ENCODE data around the gene TRIM54. TPM values are rescaled to one million over a fixed set of nuclear protein-coding genes. Genes with fewer than 3 reads are reported as not detected.

Gene TRIM54
- total RNA-seq, 1 experiment from 2014 or later, result 2.8 TPM

DNA sequence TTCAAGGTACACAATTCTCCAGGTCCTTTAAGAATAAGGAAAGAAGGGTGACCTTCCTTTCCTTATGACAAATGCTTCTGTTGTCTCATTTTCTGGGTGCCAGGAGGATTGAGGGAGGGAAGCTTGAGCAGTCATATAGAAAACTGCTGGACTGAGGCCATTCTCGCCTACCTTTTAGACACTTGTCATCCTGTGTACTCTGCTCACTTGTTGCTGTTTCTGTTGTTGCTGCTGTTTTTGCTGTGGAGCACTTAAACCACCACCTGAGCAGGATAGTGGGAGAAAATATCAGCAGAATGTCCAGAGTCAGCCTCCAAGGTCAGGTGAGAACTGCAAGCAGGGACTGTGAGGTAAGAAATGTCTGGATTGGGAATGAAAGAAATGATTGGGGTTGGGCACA is 4.2 kb upstream of the TRIM54 start:
- ChIA-PET CTCF (interaction anchor here (0.6 kb wide), 1 partner anchor 316 kb away, joined by 3 read pairs; no protein-coding TSS in a partner anchor), POLR2A (ENCODE audit: low non-redundant PET) (no interaction called here)
- Histone ChIP-seq H3K36me3 (ENCODE audit: insufficient read depth, low read length, poor library complexity, severe bottlenecking) (no peaks in the 10 kb centered on the region), H3K27ac (ENCODE audit: low read depth, low read length, poor library complexity, severe bottlenecking) (no peak overlapping the region), H3K4me3 (ENCODE audit: low read depth, low read length, poor library complexity, severe bottlenecking) (no peak overlapping the region), H3K9me3 (ENCODE audit: low read depth, low read length, poor library complexity, severe bottlenecking) (no peaks in the 10 kb centered on the region), H3K27me3 (replicated peaks; ENCODE audit: insufficient read depth, low read depth, low read length, poor library complexity) (no peaks in the 10 kb centered on the region), H3K4me1 (ENCODE audit: insufficient read depth, low read length, poor library complexity, severe bottlenecking) (peaks cover 16% of the 10 kb centered on the region)
- TF ChIP-seq, protein P1, sequence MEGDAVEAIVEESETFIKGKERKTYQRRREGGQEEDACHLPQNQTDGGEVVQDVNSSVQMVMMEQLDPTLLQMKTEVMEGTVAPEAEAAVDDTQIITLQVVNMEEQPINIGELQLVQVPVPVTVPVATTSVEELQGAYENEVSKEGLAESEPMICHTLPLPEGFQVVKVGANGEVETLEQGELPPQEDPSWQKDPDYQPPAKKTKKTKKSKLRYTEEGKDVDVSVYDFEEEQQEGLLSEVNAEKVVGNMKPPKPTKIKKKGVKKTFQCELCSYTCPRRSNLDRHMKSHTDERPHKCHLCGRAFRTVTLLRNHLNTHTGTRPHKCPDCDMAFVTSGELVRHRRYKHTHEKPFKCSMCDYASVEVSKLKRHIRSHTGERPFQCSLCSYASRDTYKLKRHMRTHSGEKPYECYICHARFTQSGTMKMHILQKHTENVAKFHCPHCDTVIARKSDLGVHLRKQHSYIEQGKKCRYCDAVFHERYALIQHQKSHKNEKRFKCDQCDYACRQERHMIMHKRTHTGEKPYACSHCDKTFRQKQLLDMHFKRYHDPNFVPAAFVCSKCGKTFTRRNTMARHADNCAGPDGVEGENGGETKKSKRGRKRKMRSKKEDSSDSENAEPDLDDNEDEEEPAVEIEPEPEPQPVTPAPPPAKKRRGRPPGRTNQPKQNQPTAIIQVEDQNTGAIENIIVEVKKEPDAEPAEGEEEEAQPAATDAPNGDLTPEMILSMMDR (conservative IDR thresholded peaks at IDR 0.05; ENCODE audit: low read depth, low read length), result no peak
- no peak for TF ChIP-seq EZH2 (IDR thresholded peaks at IDR 0.05; ENCODE audit: borderline replicate concordance, low read depth, low read length, poor library complexity, severe bottlenecking)
- intact Hi-C loops (cut with micrococcal nuclease; ENCODE audit: unreplicated experiment), result no loop called here
- DNase-seq (ENCODE audit: low spot score), result no peak
- no TSS peak for BruUV-seq (replicated peaks)

DNA sequence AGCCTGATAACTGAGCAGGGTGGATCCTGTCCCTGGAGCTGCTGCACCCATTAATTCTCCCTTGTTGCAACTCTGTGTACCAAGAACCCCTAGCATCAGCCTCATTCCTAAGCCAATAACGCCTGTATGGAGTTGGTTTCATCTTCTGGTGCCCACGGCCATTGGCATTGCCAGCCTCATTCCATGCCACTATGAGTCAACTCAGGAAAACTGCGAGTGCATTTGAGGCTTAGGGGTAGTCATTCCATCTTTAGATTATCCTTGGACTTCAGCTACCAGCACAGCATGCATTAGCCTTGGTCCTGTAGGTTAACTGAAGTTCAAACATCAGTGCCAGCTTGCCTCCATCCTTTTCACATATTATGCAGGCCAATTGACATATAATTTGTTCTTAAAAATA is 1.4 kb upstream of the TRIM54 start:
- no TSS peak for BruUV-seq (replicated peaks)
- intact Hi-C loops (cut with micrococcal nuclease; ENCODE audit: unreplicated experiment), result loop anchor here (2.0 to 5.0 kb wide), 2 partner anchors 182 to 319 kb away; no protein-coding TSS in a partner anchor
- no peak for DNase-seq (ENCODE audit: low spot score)
- H3K4me1 ChIP-seq (ENCODE audit: insufficient read depth, low read length, poor library complexity, severe bottlenecking), result peaks cover 16% of the 10 kb centered on the region
- no peaks in the 10 kb centered on the region for H3K36me3 ChIP-seq (ENCODE audit: insufficient read depth, low read length, poor library complexity, severe bottlenecking)
- H3K27ac ChIP-seq (ENCODE audit: low read depth, low read length, poor library complexity, severe bottlenecking), result no peak overlapping the region
- no peak overlapping the region for H3K4me3 ChIP-seq (ENCODE audit: low read depth, low read length, poor library complexity, severe bottlenecking)
- no peak for TF ChIP-seq EZH2 (IDR thresholded peaks at IDR 0.05; ENCODE audit: borderline replicate concordance, low read depth, low read length, poor library complexity, severe bottlenecking)
- TF ChIP-seq, protein P1 (conservative IDR thresholded peaks at IDR 0.05; ENCODE audit: low read depth, low read length), result no peak
- no peaks in the 10 kb centered on the region for H3K9me3 ChIP-seq (ENCODE audit: low read depth, low read length, poor library complexity, severe bottlenecking)
- no peaks in the 10 kb centered on the region for H3K27me3 ChIP-seq (replicated peaks; ENCODE audit: insufficient read depth, low read depth, low read length, poor library complexity)
- ChIA-PET CTCF (interaction anchor here (0.9 kb wide), 1 partner anchor 12 kb away, joined by 3 read pairs; no protein-coding TSS in a partner anchor), POLR2A (ENCODE audit: low non-redundant PET) (no interaction called here)

DNA sequence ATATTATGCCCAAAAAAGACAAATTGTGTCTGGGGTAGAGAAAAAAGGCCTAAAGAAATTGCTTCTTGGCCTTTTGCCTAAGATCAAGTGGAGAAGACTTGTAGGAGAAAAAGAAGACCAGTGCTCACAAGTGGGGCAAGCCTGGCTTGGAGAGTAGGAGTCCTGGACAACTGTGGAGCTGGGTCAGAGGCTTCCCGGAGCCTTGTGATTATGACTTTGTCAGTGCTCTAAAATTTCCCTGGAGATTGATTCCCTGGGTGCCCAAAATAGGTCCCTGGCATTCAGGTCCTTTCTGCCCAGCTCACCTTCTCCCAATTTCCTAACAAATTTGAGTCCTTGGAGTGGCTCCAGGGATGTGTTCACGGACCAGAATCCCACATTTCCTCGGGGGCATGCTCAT is 787 bp upstream of the TRIM54 start:
- CTCF ChIA-PET, result interaction anchor here (1.5 kb wide), 1 partner anchor 16 kb away, joined by 3 read pairs; no protein-coding TSS in a partner anchor
- Histone ChIP-seq H3K4me3 (ENCODE audit: low read depth, low read length, poor library complexity, severe bottlenecking) (no peak overlapping the region), H3K27me3 (replicated peaks; ENCODE audit: insufficient read depth, low read depth, low read length, poor library complexity) (no peaks in the 10 kb centered on the region), H3K27ac (ENCODE audit: low read depth, low read length, poor library complexity, severe bottlenecking) (no peak overlapping the region), H3K4me1 (ENCODE audit: insufficient read depth, low read length, poor library complexity, severe bottlenecking) (peaks cover 16% of the 10 kb centered on the region), H3K9me3 (ENCODE audit: low read depth, low read length, poor library complexity, severe bottlenecking) (no peaks in the 10 kb centered on the region), H3K36me3 (ENCODE audit: insufficient read depth, low read length, poor library complexity, severe bottlenecking) (no peaks in the 10 kb centered on the region)
- no TSS peak for BruUV-seq (replicated peaks)
- no peak for DNase-seq (ENCODE audit: low spot score)
- no peak for TF ChIP-seq EZH2 (IDR thresholded peaks at IDR 0.05; ENCODE audit: borderline replicate concordance, low read depth, low read length, poor library complexity, severe bottlenecking)
- TF ChIP-seq, protein P1 (conservative IDR thresholded peaks at IDR 0.05; ENCODE audit: low read depth, low read length), result no peak
- POLR2A ChIA-PET (ENCODE audit: low non-redundant PET), result no interaction called here
- intact Hi-C loops (cut with micrococcal nuclease; ENCODE audit: unreplicated experiment), result loop anchor here (2.0 to 5.0 kb wide), 2 partner anchors 183 to 319 kb away; no protein-coding TSS in a partner anchor

Measured in A673 (cell line).